NK-92 treated with Interleukin-12 subunit alpha and Interleukin-12 subunit beta, amount 100 ng/mL, for 24 hours (cell line): ENCODE measurements around the gene HDHD5.
"Not testable (repeated sequence)": the region's sequence is repeated elsewhere in the genome, so short reads cannot be mapped to it uniquely, and the experiment has no call there.

Experiments used
- DNase-seq: peaks from one replicate; lab custom pipeline; 2025; lab: John Stamatoyannopoulos, UW

The HDHD5 gene

DNA sequence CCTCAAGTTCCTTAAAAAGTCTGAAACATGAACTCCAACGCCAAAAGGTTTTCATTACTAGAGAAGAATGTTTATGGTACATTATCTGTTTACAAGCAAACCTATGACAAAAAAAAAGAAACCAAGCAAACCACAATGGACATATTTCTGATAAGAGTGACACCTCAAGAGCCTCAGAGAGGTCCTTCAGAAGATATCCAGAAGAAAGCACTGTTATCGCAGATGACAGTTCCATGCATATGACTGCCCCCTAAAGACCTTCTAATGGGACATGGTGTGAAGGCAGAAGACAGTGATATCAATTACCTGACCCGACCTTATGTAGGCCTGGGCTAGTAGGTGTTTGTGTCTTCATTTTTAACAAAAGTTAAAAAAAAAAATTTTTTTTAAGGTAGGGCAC is 3.1 kb downstream of the HDHD5 start:
- DNase-seq: no peak

DNA sequence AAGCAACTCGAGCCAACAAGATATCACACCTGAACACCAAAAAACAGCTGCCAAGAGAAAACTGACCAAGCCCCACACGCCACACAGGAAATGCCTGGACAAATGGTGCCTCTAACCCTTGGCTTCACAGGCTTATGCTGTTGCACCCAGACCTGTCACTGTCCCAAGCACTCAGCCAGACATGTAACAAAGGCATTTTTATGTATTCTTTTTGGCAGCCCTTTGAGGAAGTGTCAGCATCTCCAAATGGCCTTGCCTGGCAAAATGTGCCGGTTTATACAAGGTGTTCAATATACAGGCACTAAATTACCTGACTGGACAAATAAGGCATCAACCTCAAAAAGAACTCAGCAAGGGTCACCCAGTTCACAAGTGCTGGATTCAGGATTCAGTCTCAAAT is 6.1 kb downstream of the HDHD5 start:
- DNase-seq: no peak

DNA sequence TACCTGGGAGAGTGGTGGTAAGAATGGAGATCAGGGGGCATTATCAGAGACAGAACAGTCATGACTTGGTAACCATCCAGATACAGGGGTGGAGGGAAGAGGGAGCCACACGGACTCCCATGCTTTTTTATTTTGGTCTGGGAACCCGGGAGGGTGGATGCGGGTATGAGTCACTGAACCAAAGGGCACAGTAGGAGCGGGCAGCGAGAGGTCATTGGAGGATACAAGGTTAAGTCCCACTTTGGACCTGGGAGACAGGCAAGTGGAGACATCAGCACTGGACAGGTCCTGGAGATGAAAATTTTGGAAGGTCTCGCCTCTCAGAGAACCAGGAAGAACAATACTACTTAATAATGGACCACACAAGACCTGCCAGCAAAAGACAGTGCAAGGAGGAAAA is 6.7 kb downstream of the HDHD5 start:
- no peak for DNase-seq

DNA sequence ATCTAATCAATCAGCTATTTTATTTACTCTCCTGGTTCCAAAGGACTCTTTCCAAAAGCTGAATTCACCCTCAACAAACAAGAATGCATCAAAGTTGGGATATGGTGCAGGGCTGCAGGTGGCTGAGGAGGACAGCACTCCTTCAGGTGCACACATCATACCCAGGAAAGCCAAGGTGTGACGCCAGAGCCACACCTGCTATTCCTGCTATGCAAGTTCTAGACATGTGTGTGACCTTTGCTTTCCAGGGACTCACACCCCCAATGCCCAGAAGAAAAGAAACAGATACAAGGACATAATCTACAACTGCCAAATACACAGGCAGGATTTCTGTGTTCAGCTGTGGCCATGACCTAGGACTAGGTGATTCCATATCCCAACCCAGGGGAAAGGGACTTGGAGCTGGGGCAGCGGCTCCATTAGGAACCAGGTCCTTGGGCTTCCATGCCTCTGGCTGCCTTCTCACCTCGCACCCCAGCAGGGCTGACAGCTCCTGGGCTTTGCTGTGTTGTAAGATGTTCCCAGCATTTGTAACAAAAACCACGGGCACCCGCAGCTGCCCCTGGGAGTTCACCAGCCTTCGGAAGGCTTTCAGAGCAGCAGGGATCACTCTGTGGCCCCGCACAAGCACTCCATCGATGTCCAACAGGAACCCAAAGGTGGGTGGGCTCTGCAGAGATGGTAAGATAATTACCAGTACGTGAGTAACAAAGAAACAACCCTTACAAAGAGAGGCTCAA is 9.8 kb downstream of the HDHD5 start:
- DNase-seq: no peak

DNA sequence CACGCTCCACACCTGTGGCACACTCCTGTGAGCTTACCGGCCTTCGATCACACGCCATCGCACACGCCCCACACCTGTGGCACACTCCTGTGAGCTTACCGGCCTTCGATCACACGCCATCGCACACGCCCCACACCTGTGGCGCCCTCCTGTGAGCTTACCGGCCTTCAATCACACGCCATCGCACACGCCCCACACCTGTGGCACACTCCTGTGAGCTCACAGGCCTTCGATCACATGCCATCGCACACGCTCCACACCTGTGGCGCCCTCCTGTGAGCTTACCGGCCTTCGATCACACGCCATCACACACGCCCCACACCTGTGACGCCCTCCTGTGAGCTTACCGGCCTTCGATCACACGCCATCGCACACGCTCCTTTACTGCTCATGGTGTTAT is 11.6 kb downstream of the HDHD5 start:
- DNase-seq: not testable (repeated sequence)

DNA sequence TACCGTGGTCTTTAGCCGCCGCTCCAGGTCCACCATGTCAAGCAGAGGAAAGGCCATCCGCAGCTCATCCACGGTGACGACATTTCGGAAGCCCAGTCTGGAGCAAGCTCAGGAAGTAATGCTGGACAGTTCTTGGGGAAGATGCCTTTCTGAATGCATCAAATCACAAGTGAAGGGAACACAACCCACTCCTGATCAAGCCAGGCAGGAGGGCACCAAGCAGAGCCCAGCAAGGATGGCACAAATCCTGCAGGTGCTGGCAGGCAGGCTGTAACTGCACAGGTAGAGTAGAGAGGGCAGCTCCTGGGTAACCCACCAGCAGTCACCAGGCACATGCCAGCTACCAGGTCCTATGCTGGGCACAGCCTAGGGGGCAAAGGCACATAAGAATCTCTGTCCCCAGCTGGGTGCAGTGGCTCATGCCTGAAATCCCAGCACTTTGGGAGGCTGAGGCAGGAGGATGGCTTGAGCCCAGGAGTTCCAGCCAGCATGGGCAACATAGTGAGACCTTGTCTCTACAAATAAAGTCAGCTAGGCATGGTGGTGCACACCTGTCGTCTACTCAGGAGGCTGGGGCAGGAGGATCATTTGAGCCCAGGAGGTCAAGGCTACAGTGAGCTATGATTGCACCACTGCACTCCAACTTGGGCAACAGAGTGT is 13.9 kb downstream of the HDHD5 start:
- no peak for DNase-seq

DNA sequence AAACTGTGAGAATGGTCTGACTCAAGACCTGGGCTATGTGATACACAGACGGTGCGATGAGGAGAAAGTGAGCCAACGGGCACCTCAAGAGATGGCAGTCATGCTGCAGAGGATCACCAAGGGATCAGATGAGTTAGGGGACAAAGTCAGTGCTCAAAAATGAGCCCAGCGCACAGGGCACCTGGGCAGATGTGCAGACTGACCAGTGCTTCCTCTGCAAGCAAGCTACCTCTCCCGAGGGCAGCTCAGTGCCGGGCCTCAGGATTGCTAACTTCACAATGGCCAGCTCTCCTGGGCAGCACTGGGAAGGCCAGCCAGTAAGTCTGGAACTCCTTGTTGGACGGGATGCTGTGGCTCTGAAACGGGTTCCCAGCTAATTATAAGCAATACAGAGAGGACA is 15.3 kb downstream of the HDHD5 start:
- no peak for DNase-seq

DNA sequence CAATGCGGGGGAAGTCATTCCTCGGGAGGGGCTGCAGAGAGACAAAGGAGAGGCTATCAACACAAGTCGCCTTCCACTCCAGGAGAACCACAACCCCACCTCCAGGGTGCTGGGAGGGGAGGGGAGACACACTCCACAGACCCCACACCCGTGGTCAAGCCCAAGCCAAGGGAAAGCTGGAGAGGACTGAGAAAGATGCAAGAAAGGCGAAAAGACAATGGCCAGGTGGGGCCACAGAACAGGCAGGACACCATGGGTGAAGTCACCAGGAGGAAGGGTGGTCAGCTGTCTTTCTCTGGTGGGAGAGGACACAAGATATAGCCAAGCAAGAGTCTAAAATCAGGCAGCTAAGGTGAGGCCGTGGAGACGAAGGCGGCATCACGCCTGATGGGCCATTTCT is 16.0 kb downstream of the HDHD5 start:
- no peak for DNase-seq

DNA sequence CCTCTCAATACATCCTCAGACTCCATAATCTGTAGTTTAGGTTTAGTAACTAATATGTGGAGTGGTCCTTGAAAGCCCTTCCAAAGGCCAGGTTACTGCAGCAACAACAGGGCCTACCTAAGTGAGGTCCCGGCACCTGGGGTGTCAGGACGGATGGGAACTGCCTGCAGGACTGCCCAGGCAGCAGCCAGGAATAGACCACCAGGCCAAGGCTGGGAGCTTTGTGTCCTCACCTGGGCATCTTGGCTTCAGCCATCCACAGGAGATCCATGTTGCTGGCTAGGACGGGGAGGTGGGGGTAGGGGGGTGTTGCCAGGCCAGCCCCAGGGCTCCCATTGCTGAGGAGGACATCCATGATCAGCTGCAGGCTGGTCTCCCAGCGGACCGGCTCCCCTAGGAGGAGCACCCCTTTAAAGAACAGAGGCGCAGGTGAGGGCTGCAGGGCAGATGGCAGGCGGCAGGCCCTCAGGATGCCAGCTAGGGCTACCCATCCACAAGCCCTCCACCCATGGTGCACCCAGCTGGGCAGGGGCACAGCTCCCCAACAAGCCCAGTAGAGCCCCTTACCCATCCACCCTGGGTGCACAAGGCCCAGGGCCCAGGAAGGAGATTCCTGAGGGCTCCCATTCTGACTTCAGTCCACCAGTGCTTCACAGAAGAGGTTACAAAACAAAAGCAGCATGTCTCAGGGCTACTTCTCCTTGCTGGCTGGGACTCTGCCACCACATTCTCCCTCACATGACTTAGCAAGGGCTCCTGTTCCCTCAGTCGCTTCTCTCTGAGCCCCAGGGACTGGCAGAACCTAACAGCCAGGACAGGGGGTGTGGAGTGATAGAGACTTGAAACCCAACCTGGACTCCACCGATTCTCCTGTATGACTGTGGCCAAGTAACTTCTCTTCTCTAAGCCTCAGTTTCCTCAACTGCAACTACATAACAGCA is 18.0 kb downstream of the HDHD5 start:
- DNase-seq: no peak

DNA sequence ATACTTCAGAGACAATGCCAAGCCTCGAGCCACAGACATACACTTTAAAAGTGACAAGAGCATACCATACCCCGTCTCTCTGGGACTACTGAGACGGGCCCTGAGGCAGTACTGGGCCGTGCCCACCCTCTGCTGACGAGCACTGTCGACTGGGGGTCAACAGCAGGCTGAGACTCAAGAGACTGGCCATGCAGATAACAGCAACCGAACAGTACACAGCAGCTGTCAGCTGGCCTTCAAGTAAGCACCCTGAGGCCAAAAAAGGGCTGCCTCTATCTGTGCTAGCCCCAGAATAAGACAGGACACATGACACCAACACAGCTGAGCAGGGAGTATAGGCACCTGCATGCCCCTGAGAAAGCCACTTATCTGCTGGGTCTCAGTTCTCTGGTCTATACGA is 19.1 kb downstream of the HDHD5 start:
- no peak for DNase-seq

DNA sequence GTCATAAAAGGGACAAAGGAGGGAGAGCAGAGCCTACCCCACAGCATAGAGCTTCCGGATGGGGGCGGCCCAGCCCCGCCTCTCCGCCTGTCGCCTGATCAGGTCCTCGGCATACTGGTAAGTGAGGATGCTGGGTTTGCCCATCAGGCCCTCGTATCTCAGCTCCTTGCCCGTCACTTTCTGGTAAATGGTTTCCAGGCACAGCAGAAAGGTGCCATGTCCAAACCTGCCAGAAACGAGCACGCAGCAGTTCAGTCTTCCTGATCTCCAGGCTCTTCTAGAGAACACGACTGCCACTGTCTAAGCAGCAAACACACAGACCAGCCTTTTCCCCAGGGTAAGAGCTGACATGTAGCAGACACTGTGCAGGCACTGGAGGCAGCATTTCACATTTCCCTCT is 20.6 kb downstream of the HDHD5 start:
- DNase-seq: no peak

DNA sequence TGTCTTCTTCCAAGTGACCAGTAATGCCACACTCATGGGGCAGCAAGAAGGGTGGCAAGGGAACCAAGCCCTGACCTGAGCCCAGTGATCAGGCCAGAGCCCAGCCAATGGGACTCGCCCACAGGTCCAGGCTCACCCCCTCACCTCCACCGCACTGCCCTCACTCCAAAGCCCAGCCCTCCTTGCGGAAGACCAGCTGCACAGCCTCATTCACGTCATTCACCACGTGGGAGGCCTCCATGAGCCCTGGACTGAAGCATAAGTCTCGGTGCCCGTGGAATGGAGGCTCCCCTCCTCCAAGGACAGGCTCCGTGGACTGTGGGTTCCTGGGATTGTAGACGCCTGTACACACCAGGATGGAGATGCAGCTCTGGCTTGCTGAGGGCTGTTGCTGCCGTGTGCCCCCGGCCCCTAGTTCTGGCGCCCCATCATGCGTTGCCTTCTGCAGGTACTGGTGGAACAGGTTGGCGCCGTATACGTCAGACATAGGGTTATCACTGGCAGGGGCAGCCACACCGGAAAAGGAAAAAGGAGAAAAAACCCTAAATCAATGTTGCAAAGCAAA is 21.1 kb downstream of the HDHD5 start:
- no peak for DNase-seq

DNA sequence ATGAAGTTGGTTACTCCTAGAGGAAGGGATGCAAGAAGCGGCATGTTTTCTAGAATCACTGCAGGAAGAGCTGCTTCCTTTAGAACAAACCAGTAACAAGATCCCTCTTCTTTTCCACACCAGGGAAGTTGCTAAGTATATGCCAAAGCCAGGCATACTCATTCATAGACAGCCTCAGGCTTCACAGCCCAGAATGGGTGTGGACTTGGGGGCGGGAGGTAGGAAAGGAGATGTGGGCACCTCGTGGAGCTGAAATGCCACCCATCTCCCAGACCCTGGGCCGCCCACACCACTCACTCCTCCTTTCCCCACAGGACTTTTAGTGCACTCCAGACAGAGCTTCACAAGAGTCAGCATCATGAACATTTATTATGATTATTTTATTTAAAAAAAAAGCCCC is 21.9 kb downstream of the HDHD5 start:
- DNase-seq: no peak

DNA sequence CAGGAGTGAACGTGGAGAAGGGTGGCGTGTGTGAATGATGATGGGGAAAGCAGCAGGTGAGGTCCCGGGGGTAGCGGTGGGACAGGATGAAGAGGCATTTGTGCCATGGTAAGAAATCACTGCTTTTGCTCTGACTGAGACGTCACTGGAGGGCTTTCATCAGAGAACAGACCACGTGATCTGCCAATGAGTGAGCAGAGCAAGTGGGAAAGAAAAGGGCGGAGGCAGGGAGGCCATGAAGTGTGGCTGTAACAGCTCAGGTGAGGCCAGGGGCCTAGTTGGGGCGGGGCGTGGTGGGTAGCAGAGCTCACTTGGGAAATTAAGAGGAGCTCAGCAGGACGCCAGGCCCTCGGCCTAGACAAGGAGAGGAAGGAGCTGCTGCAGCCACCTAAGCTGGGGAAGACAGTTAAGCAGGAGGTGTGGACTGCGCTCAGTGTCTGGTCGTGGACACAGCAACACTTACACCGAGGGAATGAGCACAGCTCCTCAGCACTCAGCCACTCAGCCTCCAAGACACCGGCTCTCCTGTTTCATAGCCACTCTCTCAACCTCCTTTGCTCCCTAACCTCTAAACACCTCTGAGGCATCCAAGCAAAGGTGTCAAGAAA is 23.8 kb downstream of the HDHD5 start:
- no peak for DNase-seq

DNA sequence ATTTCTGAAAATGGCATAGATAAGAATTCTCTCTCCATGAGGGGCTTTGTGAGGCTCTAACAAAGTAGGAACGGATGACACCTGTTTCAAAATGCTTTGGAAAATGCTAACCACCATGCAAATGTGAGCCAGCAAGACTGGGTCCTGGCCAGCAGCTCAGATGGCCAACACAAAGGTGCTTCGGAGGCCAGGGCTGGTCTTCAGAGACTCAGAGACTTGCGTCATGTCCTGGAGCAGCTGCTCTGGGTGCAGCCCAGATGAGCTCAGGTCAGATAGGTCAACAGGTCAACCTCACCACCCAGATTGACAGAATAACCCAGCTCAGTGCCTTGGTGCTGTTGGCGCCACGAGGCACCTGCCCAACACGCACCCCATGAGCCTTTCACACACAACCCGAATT is 25.9 kb downstream of the HDHD5 start:
- no peak for DNase-seq

DNA sequence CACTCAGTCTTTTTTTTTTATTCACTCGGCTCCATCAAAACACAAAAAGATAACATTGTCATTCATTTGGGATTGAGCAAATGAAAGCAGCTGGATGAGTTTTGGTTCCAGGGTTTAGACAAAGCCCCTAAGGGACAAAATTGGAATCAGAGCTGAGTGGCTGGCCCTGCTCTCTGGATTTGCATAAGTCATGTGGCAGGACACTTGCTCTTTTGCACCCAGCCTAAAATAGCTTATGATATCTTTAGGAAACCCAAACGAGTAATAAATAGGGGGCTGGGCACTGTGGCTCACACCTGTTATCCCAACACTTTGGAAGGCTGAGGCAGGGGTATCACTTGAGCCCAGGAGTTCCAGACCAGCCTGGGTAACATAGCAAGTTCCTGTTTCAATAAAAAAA is 27.0 kb downstream of the HDHD5 start:
- no peak for DNase-seq

DNA sequence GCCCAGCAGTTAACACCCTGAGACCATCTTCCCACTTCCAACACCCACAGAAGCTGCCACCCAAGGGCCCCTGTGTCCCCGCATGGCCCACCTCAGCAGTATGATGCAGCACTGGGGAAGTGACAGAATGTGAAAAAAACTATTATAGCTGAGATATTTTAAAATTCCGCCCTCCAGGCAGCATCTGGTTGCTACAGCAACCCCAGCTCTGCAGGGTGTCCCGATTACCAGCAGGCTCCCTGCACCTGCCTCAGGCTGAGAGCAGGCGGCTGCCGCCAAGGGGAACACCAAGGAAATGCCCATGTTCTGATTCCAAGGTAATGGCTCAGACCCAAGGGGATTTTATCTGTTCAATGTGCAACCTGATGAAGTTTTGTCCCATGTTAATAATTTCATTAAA is 27.4 kb downstream of the HDHD5 start:
- no peak for DNase-seq

DNA sequence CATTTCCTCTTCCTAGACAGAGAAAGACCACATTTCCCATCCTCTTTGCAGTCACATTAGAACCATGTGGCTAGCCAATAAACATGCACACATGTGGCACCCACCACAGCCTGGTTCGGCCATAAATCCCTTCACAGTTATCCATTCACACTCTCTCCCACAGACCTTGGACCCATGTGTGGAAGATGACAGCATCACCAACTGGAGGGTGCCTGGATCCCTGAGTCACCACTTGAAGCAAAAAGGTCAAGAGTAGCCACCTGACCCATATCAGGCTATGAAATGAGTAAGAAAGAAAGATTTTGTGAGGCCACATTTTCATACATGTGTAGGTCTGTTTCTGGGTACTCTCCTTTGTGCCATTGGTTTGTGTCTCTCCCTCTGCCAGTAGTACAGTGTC is 28.9 kb downstream of the HDHD5 start:
- DNase-seq: no peak

DNA sequence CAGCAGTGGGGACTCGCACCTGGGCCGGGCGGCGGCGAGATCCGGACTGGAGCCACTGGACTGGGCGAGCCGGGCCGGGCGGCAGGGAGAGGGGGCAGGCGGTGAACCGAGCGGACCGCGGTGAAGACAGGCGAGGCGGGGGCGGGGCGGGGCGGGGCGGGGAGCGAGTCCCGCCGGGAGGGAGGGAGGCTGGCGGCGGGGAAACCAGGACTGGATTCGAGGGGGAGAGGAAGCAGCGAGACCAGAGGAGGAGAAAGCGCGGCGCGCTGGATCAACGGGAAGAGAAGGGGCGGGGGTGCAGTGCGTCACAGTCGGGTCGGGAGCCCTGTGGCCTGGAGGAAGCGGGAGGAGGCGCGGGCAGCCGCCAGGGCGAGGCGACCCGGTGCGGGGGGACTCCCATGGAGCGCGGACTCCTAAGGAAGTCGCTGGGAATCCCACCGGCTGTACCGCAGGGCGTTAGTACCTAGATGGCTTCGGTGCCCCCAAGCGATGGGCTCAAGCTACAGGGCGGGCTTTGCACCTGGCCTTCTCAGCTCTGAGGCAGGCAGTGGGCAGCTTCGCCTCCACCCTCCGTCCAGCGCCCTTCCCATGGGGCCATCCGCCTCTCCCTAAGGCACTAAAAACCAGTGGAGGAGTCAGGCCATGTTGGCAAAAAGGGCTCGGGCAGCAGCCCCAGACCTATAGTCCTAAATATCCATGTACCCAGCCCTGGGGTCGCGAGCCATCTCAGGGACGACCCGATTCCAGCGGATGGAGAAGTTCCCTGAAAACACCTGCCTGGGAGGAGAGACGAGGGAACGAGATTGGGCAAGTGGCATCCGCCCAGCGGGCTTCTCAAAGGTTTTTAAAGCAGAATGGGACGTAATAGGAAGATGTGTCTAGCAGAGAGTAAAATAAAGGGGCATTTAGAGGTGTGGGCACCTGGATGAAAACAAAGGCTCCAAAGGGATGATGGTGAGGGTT is 37.6 kb downstream of the HDHD5 start, which contains the start of gene TMEM121B:
TMEM121B (minus strand) TSS at position 128 of the 963 bp plus-strand sequence. CDS start 233 bp downstream, outside the sequence.
- DNase-seq: no peak

DNA sequence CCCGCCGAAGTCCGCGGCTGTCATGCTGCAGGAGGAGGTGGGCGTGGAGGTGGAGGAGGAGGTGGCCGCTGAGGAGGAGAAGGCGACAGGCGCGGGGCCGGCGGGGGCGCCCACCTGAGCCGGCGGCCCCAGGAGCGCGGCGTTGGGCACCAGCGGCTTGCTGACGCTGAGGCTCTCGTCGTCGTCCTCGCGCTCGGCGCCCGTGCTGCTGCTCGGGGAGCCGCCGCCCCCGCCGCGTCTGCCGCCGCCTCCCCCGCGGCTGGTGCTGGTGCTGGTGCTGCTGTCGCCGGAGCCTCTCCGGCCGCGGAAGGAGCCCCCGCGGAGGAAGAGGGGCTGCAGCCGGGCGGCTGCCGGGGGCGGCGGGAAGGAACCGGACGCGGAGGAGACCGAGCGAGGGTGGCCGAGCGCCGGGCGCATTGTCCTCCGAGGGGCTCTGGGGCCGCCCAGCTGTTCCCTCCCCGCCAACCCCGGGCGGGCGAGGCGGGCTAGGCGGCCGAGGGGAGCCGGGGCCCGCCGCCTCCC is 38.3 kb downstream of the HDHD5 start:
- no peak for DNase-seq

DNA sequence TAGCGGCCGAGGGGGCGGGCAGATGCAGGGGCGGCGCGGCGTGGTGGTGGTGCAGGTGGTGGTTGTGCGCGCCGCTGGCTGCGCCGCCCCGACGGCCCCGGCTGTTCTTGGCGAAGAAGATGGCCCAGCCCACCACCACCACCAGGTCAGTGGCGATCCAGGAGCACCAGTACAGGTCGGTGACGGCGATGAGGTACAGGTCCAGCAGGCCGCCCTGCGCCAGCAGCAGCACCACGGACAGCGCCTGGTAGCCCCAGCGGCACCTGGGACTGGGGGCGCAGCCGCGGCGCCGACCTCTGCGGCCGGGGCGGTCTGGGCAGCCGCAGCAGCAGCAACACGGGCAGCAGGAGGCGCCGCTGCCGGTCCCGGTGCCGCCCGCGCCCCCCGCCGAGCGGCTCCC is 38.8 kb downstream of the HDHD5 start:
- DNase-seq: no peak
